Measurements from ENCODE around the gene LMAN2L.

- TF ChIP-seq SUZ12 (IDR thresholded peaks at IDR 0.05; ENCODE audit: extremely low read depth, insufficient read depth, insufficient read length) (no peak), YY1 (IDR thresholded peaks at IDR 0.05; ENCODE audit: insufficient read depth, insufficient read length) (no peak), ZNF274 (IDR thresholded peaks at IDR 0.05; ENCODE audit: low read depth, low read length) (no peak)
These were observed 11.9 kb upstream of the LMAN2L start for GRCh38 chr2:96751800-96752199.
